SW480 (cell line): ENCODE data around the gene NTMT1.

Experiments
- DNase-seq: peaks from one replicate; pipeline ENCODE4 v3.0.0-alpha.2; 2016; ENCODE audit warnings: low spot score

The NTMT1 gene

GRCh38 chr9:129678844-129679243 lies 52.9 kb downstream of the NTMT1 start:
- no peak for DNase-seq

GRCh38 chr9:129679537-129679936 lies 53.6 kb downstream of the NTMT1 start:
- no peak for DNase-seq

GRCh38 chr9:129681924-129682323 lies 56.0 kb downstream of the NTMT1 start:
- DNase-seq = no peak

- peak; percentile 36 for DNase-seq
Measured at GRCh38 chr9:129682381-129682780, 56.4 kb downstream of the NTMT1 start.

GRCh38 chr9:129685220-129685932 lies 59.4 kb downstream of the NTMT1 start:
- DNase-seq = peak; percentile 55
